ENCODE data around the gene HBQ1. TPM values are rescaled to one million over a fixed set of nuclear protein-coding genes. Genes with fewer than 3 reads are reported as not detected.

HBQ1 gene
- 4.4 to 9.2 TPM (median 6.8 TPM) in 5 replicates for total RNA-seq (2022; extraction: Qiagen RNA extraction)

DNA sequence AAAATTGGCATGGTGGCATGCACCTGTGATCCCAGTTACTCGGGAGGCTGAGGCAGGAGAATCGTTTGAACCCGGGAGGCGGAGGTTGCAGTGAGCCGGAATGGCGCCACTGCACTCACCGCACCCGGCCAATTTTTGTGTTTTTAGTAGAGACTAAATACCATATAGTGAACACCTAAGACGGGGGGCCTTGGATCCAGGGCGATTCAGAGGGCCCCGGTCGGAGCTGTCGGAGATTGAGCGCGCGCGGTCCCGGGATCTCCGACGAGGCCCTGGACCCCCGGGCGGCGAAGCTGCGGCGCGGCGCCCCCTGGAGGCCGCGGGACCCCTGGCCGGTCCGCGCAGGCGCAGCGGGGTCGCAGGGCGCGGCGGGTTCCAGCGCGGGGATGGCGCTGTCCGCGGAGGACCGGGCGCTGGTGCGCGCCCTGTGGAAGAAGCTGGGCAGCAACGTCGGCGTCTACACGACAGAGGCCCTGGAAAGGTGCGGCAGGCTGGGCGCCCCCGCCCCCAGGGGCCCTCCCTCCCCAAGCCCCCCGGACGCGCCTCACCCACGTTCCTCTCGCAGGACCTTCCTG is at the start of gene HBQ1:
Gene HBQ1, plus strand, starts transcription at position 359 of the 575 bp plus-strand sequence. Its CDS starts 28 bp downstream, at position 387.

DNA sequence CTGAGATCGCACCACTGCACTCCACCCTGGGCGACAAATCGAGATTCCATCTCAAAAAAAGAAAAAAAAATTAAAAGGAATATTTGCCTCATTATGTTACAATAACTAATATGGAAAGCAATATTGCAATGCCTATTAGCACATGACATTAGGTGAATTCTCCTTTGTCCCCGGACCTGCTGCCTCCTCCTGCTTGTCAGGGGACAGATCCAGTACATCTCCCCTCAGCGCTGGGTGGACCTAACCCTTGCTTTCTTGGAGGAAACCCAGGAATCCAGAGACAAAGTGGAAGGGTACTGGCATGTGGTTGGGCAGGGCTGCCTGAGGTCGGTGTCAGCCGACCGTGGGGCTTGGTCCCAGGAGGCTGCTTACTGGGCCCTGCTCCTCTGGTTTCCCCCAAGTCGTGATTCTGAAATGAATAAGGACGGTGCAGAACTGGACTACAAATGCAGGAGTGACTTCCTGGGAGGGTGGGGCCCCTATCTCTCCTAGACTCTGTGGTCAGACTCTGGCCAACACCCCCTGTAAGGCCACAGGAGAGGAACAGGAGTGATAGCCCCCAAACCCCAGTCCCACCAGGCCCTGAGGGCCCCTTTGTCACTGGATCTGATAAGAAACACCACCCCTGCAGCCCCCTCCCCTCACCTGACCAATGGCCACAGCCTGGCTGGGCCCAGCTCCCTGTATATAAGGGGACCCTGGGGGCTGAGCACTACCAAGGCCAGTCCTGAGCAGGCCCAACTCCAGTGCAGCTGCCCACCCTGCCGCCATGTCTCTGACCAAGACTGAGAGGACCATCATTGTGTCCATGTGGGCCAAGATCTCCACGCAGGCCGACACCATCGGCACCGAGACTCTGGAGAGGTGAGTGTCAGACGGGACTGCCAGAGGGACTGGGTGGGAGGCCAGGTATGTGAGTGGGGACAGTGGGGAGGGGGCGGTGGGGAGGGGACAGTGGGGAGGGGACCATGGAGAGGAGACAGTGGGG is 27.8 kb upstream of the HBQ1 start, which contains the start of gene HBZ:
Gene HBZ, plus strand, starts transcription at position 504 of the 988 bp plus-strand sequence. Its CDS starts 266 bp downstream, at position 770.

DNA sequence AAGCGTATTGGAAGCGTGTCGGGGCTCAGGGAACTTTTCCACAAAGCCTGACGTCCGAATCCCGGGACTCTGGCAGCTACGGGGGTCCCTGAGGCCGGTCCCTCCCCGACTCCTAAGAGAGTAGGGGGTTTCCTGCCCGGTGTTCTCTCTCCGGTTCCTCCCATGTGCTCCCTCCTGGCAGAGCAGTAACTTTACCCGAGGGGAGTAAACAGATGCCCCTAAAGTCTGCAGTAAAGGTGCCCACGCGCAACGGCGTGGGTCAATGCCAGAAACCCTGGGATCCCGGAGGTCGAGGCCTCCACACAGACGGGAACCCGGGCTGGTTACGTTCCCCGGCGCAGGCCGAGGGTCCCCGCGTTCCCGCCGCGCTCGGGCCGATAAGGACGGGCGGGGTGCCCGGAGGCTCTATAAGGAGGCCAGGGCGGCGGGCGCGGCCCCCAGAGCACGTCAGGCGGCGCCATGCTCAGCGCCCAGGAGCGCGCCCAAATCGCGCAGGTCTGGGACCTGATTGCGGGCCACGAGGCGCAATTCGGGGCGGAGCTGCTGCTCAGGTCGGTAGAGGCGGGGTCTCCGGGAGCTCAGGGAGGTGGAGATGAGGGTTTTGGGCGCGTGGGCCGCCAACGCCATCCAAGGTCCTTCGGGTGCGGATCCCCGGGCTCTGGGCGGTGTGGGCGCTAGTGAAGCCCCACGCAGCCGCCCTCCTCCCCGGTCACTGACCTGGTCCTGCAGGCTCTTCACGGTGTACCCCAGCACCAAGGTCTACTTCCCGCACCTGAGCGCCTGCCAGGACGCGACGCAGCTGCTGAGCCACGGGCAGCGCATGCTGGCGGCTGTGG is 14.5 kb upstream of the HBQ1 start, which contains the start of gene HBM:
Gene HBM, plus strand, starts transcription at position 440 of the 836 bp plus-strand sequence. Its CDS starts 20 bp downstream, at position 460.

DNA sequence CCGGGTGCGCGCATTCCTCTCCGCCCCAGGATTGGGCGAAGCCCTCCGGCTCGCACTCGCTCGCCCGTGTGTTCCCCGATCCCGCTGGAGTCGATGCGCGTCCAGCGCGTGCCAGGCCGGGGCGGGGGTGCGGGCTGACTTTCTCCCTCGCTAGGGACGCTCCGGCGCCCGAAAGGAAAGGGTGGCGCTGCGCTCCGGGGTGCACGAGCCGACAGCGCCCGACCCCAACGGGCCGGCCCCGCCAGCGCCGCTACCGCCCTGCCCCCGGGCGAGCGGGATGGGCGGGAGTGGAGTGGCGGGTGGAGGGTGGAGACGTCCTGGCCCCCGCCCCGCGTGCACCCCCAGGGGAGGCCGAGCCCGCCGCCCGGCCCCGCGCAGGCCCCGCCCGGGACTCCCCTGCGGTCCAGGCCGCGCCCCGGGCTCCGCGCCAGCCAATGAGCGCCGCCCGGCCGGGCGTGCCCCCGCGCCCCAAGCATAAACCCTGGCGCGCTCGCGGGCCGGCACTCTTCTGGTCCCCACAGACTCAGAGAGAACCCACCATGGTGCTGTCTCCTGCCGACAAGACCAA is 7.8 kb upstream of the HBQ1 start, which contains the start of gene HBA2:
Gene HBA2, plus strand, starts transcription at position 503 of the 568 bp plus-strand sequence. Its CDS starts 37 bp downstream, at position 540.

DNA sequence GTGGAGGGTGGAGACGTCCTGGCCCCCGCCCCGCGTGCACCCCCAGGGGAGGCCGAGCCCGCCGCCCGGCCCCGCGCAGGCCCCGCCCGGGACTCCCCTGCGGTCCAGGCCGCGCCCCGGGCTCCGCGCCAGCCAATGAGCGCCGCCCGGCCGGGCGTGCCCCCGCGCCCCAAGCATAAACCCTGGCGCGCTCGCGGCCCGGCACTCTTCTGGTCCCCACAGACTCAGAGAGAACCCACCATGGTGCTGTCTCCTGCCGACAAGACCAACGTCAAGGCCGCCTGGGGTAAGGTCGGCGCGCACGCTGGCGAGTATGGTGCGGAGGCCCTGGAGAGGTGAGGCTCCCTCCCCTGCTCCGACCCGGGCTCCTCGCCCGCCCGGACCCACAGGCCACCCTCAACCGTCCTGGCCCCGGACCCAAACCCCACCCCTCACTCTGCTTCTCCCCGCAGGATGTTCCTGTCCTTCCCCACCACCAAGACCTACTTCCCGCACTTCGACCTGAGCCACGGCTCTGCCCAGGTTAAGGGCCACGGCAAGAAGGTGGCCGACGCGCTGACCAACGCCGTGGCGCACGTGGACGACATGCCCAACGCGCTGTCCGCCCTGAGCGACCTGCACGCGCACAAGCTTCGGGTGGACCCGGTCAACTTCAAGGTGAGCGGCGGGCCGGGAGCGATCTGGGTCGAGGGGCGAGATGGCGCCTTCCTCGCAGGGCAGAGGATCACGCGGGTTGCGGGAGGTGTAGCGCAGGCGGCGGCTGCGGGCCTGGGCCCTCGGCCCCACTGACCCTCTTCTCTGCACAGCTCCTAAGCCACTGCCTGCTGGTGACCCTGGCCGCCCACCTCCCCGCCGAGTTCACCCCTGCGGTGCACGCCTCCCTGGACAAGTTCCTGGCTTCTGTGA is 3.5 kb upstream of the HBQ1 start, which contains the start of gene HBA1:
Gene HBA1, plus strand, starts transcription at position 204 of the 906 bp plus-strand sequence. Its CDS starts 37 bp downstream, at position 241.

DNA sequence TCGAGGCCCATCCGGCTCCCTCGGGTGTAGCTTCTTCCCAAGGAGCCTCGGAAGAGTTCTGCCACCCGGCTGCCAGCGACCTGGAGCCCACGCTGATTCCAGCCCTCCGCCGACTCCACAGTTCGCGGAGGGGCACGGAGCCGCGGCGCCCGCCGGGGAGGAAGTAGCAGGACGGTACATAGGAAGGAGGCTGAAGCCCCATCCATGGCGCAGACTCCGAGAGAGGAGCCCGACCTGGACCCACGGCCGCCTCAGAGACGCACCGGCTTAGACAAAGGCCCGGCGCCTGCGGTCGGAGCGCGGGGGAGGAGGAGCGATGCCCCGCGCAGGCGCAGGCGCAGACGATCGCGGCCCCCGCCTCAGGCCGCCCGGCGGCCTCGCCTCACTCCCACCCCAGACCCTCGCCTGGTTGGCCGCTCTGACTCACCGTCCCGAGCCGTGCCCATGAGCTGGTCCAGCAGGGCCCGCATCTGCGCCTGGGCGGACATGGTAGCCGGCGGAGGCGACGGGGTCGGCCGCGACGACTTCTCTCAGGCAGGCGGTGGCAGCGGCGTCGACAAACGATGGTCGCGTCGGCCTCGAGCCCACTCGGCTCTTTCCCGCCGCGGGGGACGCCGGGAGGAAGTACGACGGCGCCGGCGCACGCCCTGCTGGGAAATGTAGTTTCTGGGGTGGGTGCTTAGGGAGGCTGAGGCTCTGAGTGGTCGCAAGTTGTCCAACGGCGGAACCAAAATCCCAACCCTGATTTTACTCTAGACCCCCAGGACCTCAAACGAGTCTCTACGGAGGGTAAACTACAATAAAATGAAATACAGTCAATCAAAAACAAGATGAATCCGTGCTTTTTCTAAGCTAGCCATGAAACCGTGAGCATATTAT is 48.8 kb downstream of the HBQ1 start, which contains the start of gene LUC7L:
Gene LUC7L, minus strand, starts transcription at position 598 of the 879 bp plus-strand sequence. Its CDS starts 110 bp downstream, at position 488.

Other genes with a start within 250 kb of the HBQ1 start
- gene POLR3K, start 126.9 kb upstream of the HBQ1 start, total RNA-seq (2022; extraction: Qiagen RNA extraction): 34.9 to 43.5 TPM (median 39.9 TPM) in 5 replicates
- gene SNRNP25, start 126.6 kb upstream of the HBQ1 start, total RNA-seq (2022; extraction: Qiagen RNA extraction): 60.7 to 80.1 TPM (median 75.4 TPM) in 5 replicates
- 22.0 to 32.9 TPM (median 31.9 TPM) in 5 replicates for gene RHBDF1, start 107.8 kb upstream of the HBQ1 start, total RNA-seq (2022; extraction: Qiagen RNA extraction)
- gene MPG, start 102.2 kb upstream of the HBQ1 start, total RNA-seq (2022; extraction: Qiagen RNA extraction): 54.0 to 82.9 TPM (median 75.4 TPM) in 5 replicates
- gene NPRL3, start 41.8 kb upstream of the HBQ1 start, total RNA-seq (2022; extraction: Qiagen RNA extraction): 21.7 to 30.8 TPM (median 29.6 TPM) in 5 replicates
- gene HBZ, start 27.8 kb upstream of the HBQ1 start, total RNA-seq (2022; extraction: Qiagen RNA extraction): 0.14 TPM in 1 of 5 replicates, not detected in the others
- not detected in 5 replicates for gene HBM, start 14.5 kb upstream of the HBQ1 start, total RNA-seq (2022; extraction: Qiagen RNA extraction)
- 0.24 to 0.60 TPM (median 0.47 TPM) in 4 of 5 replicates, not detected in the other for gene HBA2, start 7.6 kb upstream of the HBQ1 start, total RNA-seq (2022; extraction: Qiagen RNA extraction)
- gene HBA1, start 3.8 kb upstream of the HBQ1 start, total RNA-seq (2022; extraction: Qiagen RNA extraction): 0.78 to 1.9 TPM (median 1.1 TPM) in 5 replicates
- gene LUC7L, start 49.0 kb downstream of the HBQ1 start, total RNA-seq (2022; extraction: Qiagen RNA extraction): 48.6 to 54.3 TPM (median 52.6 TPM) in 5 replicates
- gene FAM234A, start 54.4 kb downstream of the HBQ1 start, total RNA-seq (2022; extraction: Qiagen RNA extraction): 44.1 to 50.9 TPM (median 47.7 TPM) in 5 replicates
- 3.5 to 5.6 TPM (median 5.3 TPM) in 5 replicates for gene RGS11, start 95.5 kb downstream of the HBQ1 start, total RNA-seq (2022; extraction: Qiagen RNA extraction)
- 2.4 to 3.5 TPM (median 3.3 TPM) in 5 replicates for gene ARHGDIG, start 100.1 kb downstream of the HBQ1 start, total RNA-seq (2022; extraction: Qiagen RNA extraction)
- gene PDIA2, start 102.7 kb downstream of the HBQ1 start, total RNA-seq (2022; extraction: Qiagen RNA extraction): 0.42 to 0.74 TPM (median 0.48 TPM) in 5 replicates
- 26.1 to 36.7 TPM (median 35.3 TPM) in 5 replicates for gene AXIN1, start 172.3 kb downstream of the HBQ1 start, total RNA-seq (2022; extraction: Qiagen RNA extraction)
- 122 to 138 TPM (median 130 TPM) in 5 replicates for gene MRPL28, start 190.1 kb downstream of the HBQ1 start, total RNA-seq (2022; extraction: Qiagen RNA extraction)
- 25.0 to 40.2 TPM (median 40.2 TPM) in 5 replicates for gene PGAP6, start 201.5 kb downstream of the HBQ1 start, total RNA-seq (2022; extraction: Qiagen RNA extraction)
- gene NME4, start 216.7 kb downstream of the HBQ1 start, total RNA-seq (2022; extraction: Qiagen RNA extraction): 274 to 468 TPM (median 443 TPM) in 5 replicates
- 19.7 to 30.5 TPM (median 29.6 TPM) in 5 replicates for gene DECR2, start 221.4 kb downstream of the HBQ1 start, total RNA-seq (2022; extraction: Qiagen RNA extraction)
- 19.3 to 25.6 TPM (median 21.6 TPM) in 5 replicates for gene RAB11FIP3, start 245.2 kb downstream of the HBQ1 start, total RNA-seq (2022; extraction: Qiagen RNA extraction)